B cell (primary cell): Measurements from ENCODE around the gene TMPRSS9.

Source experiments
- EZH2 ChIP-seq: IDR thresholded peaks from 2 replicates; pipeline ENCODE4 v1.6.1; 2012; ENCODE audit warnings: borderline replicate concordance, low read depth, mild to moderate bottlenecking, moderate library complexity, low read length; ENCODE audit not compliant: insufficient read depth, poor library complexity, severe bottlenecking
- TF ChIP-seq, protein P1 (sequence below): fragments of 200-600 bp; IDR thresholded peaks from one replicate; pipeline ENCODE4 v1.8.0; 2022; ENCODE audit warnings: antibody characterized with exemption, mild to moderate bottlenecking

GRCh38 chr19:2319551-2319950 lies 40.5 kb upstream of the TMPRSS9 start:
- TF ChIP-seq, protein P1, sequence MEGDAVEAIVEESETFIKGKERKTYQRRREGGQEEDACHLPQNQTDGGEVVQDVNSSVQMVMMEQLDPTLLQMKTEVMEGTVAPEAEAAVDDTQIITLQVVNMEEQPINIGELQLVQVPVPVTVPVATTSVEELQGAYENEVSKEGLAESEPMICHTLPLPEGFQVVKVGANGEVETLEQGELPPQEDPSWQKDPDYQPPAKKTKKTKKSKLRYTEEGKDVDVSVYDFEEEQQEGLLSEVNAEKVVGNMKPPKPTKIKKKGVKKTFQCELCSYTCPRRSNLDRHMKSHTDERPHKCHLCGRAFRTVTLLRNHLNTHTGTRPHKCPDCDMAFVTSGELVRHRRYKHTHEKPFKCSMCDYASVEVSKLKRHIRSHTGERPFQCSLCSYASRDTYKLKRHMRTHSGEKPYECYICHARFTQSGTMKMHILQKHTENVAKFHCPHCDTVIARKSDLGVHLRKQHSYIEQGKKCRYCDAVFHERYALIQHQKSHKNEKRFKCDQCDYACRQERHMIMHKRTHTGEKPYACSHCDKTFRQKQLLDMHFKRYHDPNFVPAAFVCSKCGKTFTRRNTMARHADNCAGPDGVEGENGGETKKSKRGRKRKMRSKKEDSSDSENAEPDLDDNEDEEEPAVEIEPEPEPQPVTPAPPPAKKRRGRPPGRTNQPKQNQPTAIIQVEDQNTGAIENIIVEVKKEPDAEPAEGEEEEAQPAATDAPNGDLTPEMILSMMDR, result no peak
- TF ChIP-seq EZH2, result no peak
